Measurements from ENCODE around the gene SUMO3. TPM values are rescaled to one million over a fixed set of nuclear protein-coding genes. Genes with fewer than 3 reads are reported as not detected.

SUMO3 gene
- total and polyA plus RNA-seq, 2 donors (not counting 3 experiments of a cell fraction or from before 2014, with no cell fraction given) = 102 to 123 TPM

GRCh38 chr21:44759628-44760285 is 58.1 kb downstream of the SUMO3 start:
- no peak overlapping the region for H3K9ac ChIP-seq (replicated peaks; ENCODE audit: extremely low read depth, insufficient read depth, low read length)
- ChIA-PET POLR2A (no interaction called here), CTCF (no interaction called here)
- no peak overlapping the region for H3K4me3 ChIP-seq (replicated peaks in 1 of 3; ENCODE audit: insufficient read depth in 1 of 3, low read depth in 1 of 3, low read length in 3 of 3)
- H3K27ac ChIP-seq (ENCODE audit: insufficient read depth, low read depth, low read length) = no peak overlapping the region
- no peak overlapping the region for H2AFZ ChIP-seq (ENCODE audit: low read depth, low read length)
- no TSS peak for BruUV-seq (replicated peaks)
- no peaks in the 10 kb centered on the region for H3K9me1 ChIP-seq (replicated peaks; ENCODE audit: control insufficient read depth, extremely low read depth, insufficient read depth, low read length)
- intact Hi-C loops (cut with micrococcal nuclease) = no loop called here
- peaks cover 13% of the 10 kb centered on the region for H3K4me1 ChIP-seq (ENCODE audit: control insufficient read depth, extremely low read depth, insufficient read depth, low read length)
- no peaks in the 10 kb centered on the region for H3K36me3 ChIP-seq (ENCODE audit: control insufficient read depth in 2 of 2, extremely low read depth in 1 of 2, insufficient read depth in 2 of 2, low read length in 2 of 2)
- H3K9me3 ChIP-seq (replicated peaks; ENCODE audit: control insufficient read depth, insufficient read depth, low read length) = no peaks in the 10 kb centered on the region
- no peaks in the 10 kb centered on the region for H4K20me1 ChIP-seq (replicated peaks; ENCODE audit: control insufficient read depth, extremely low read depth, insufficient read depth, low read length)
- no peak for DNase-seq (ENCODE audit: low read depth, low spot score)
- dilution Hi-C loops (cut with MboI; ENCODE audit: extremely low pct_ligation_motif_present, low sequenced_read_pairs) = no loop called here
- no peak overlapping the region for H3K4me2 ChIP-seq (ENCODE audit: insufficient read depth, low read length)
- FAIRE-seq = no peak
- TF ChIP-seq MAX (IDR thresholded peaks at IDR 0.05; ENCODE audit: insufficient read depth, insufficient read length) = no peak
- no peak for TF ChIP-seq JUN (IDR thresholded peaks at IDR 0.05; ENCODE audit: borderline replicate concordance, insufficient read depth, insufficient read length, low read depth)
- TF ChIP-seq MYC (IDR thresholded peaks at IDR 0.05; ENCODE audit: low read depth, low read length) = no peak
- TF ChIP-seq, protein P1, sequence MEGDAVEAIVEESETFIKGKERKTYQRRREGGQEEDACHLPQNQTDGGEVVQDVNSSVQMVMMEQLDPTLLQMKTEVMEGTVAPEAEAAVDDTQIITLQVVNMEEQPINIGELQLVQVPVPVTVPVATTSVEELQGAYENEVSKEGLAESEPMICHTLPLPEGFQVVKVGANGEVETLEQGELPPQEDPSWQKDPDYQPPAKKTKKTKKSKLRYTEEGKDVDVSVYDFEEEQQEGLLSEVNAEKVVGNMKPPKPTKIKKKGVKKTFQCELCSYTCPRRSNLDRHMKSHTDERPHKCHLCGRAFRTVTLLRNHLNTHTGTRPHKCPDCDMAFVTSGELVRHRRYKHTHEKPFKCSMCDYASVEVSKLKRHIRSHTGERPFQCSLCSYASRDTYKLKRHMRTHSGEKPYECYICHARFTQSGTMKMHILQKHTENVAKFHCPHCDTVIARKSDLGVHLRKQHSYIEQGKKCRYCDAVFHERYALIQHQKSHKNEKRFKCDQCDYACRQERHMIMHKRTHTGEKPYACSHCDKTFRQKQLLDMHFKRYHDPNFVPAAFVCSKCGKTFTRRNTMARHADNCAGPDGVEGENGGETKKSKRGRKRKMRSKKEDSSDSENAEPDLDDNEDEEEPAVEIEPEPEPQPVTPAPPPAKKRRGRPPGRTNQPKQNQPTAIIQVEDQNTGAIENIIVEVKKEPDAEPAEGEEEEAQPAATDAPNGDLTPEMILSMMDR (IDR thresholded peaks at IDR 0.05; ENCODE audit: extremely low read depth in 1 of 2, insufficient read depth in 1 of 2, low read depth in 1 of 2, low read length in 2 of 2) = no peak
- no peak for TF ChIP-seq FOS (IDR thresholded peaks at IDR 0.05; ENCODE audit: borderline replicate concordance, insufficient read depth, low read length)
- no peak for TF ChIP-seq POLR2A (IDR thresholded peaks at IDR 0.05; ENCODE audit: low read depth, low read length)
- no peak for TF ChIP-seq POLR2AphosphoS5 (IDR thresholded peaks at IDR 0.05; ENCODE audit: insufficient read depth, low read depth, low read length)
- no peak for TF ChIP-seq GATA2 (IDR thresholded peaks at IDR 0.05; ENCODE audit: insufficient read depth, insufficient read length, low read depth, low read length)
- TF ChIP-seq EZH2 (IDR thresholded peaks at IDR 0.05; ENCODE audit: borderline replicate concordance, low read depth, low read length, severe bottlenecking) = no peak
- no peaks in the 10 kb centered on the region for H3K79me2 ChIP-seq (ENCODE audit: control insufficient read depth, insufficient read depth, low read length)
- no peaks in the 10 kb centered on the region for H3K27me3 ChIP-seq (ENCODE audit: control insufficient read depth in 2 of 2, insufficient read depth in 2 of 2, low read length in 2 of 2)

All from endothelial cell of umbilical vein (primary cell).